C4-2B (cell line): ENCODE results near the gene SH3PXD2B.
A peak's percentile ranks its signal among the peaks of the same experiment; 100 is the strongest.

Source experiments
- CTCF ChIP-seq: fragments of 450-650 bp; conservative IDR thresholded peaks from 2 replicates; pipeline ENCODE4 v1.5.1; 2017; ENCODE audit warnings: mild to moderate bottlenecking
- ZFX ChIP-seq: fragments of 450-650 bp; IDR thresholded peaks from 2 replicates; pipeline ENCODE4 v1.6.1; 2017

- TF ChIP-seq CTCF (no peak), ZFX (peak; percentile 83)
These were observed 170.3 kb downstream of the SH3PXD2B start for GRCh38 chr5:172283862-172284610.
